Measurements from ENCODE around the gene RNF10.

RNF10 gene

DNA sequence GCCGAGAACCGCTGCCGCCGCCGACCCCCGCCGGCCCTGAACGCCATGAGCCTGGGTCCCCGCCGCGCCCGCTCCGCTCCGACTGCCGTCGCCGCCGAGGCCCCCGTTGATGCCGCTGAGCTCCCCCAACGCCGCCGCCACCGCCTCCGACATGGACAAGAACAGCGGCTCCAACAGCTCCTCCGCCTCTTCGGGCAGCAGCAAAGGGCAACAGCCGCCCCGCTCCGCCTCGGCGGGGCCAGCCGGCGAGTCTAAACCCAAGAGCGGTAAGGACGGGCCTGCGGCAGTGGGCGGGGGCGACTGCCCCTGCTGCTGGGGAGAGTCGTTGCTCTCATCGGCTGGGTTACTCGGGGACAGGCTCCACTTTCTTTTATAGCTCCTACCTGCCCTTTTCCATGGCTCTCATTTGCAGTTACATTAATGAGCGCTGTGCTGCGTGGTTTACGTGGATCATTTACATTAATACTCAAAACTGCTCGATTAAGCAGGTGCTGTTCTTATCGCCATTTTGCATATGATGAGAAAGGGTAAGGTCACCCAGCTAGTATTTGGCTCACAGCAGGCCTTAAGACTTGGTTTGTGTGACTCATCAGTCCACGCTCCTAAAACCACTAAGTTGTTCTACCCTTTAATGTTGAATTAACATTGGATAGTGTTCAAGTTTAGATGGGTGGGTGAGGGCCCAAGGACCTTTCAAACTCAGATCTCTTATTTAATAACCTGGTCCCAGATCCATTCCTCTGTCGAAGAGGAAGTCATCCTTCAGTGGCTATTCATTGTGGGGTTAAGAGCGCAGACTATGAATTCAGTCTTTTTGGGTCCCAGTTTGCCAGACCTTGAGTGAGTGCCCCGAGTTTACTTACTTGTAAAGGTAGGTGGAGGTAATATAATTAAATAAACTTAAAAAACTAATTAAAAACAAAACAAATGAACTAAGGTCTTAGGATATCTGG, 823 bp downstream of the RNF10 start:
- TF ChIP-seq, protein P1, sequence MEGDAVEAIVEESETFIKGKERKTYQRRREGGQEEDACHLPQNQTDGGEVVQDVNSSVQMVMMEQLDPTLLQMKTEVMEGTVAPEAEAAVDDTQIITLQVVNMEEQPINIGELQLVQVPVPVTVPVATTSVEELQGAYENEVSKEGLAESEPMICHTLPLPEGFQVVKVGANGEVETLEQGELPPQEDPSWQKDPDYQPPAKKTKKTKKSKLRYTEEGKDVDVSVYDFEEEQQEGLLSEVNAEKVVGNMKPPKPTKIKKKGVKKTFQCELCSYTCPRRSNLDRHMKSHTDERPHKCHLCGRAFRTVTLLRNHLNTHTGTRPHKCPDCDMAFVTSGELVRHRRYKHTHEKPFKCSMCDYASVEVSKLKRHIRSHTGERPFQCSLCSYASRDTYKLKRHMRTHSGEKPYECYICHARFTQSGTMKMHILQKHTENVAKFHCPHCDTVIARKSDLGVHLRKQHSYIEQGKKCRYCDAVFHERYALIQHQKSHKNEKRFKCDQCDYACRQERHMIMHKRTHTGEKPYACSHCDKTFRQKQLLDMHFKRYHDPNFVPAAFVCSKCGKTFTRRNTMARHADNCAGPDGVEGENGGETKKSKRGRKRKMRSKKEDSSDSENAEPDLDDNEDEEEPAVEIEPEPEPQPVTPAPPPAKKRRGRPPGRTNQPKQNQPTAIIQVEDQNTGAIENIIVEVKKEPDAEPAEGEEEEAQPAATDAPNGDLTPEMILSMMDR (IDR thresholded peaks at IDR 0.05; ENCODE audit: low read depth, low read length), result peak; percentile 1
- TF ChIP-seq MYC (IDR thresholded peaks at IDR 0.05; ENCODE audit: low read depth, low read length), result no peak
- peak overlapping the region; percentile 88 for H3K4me3 ChIP-seq (ENCODE audit: low read depth, low read length)
- DNase-seq (ENCODE audit: low read depth), result peak; percentile 86

DNA sequence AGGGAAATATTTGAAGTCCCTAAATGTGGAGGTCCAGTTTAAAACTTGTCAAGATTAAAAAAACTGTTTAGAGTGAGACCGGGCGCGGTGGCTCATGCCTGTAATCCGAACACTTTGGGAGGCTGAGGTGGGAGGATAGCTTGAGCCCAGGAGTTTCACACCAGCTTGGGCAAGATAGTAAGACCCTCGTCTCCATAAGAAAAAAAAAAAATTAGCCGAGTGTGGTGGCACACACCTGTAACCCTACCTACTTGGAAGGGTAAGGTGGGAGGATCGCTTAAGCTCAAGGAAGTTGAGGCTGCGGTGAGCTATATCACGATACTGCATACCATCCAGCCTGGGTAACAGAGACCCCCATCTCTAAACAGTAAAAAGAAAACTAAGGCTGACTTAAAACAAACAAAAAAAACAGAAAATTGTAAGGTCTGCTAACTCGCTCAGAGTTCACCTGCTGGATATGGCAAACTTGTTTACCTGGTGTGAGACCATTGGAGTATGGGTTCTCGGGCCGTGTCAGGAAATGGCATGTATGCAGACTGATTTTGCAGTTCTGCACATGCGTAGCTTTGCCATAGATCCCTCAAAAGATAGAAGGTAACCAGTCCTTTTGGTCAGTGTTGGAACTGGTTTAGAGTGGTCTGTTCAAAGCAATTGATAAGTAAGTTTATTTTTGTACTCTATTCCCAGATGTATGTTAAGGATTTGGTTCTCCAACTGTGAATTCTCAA, 2.1 kb downstream of the RNF10 start:
- H3K4me3 ChIP-seq (ENCODE audit: low read depth, low read length), result peak overlapping the region; percentile 88
- TF ChIP-seq, protein P2, sequence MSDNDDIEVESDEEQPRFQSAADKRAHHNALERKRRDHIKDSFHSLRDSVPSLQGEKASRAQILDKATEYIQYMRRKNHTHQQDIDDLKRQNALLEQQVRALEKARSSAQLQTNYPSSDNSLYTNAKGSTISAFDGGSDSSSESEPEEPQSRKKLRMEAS (IDR thresholded peaks at IDR 0.05; ENCODE audit: low read depth, low read length), result no peak
- TF ChIP-seq, protein P1 (IDR thresholded peaks at IDR 0.05; ENCODE audit: low read depth, low read length), result no peak
- TF ChIP-seq MYC (IDR thresholded peaks at IDR 0.05; ENCODE audit: low read depth, low read length) (no peak), POLR2A (IDR thresholded peaks at IDR 0.05; ENCODE audit: extremely low read depth, insufficient read length) (no peak)
- DNase-seq (ENCODE audit: low read depth), result no peak

DNA sequence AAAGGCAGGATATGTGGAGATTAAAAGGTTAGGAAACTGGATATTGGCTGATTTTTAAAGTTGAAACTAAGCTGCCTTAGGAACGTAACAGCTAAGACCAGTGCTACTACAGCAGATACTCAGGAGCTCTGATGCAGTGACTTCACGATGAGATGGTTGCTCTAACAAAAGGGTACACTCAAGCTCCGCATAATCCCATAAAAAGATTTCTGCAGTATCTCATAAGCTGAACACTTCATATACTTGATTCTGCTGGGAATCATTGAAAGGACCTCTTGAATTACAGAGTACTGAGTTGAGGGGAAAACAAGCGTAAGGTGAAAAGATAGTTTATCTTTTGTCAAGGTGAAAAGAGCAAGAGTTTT, 3.7 kb downstream of the RNF10 start:
- no peak for DNase-seq (ENCODE audit: low read depth)
- H3K4me3 ChIP-seq (ENCODE audit: low read depth, low read length), result peak overlapping the region; percentile 35
- TF ChIP-seq MYC (IDR thresholded peaks at IDR 0.05; ENCODE audit: low read depth, low read length), result no peak
- TF ChIP-seq, protein P2 (IDR thresholded peaks at IDR 0.05; ENCODE audit: low read depth, low read length), result no peak

DNA sequence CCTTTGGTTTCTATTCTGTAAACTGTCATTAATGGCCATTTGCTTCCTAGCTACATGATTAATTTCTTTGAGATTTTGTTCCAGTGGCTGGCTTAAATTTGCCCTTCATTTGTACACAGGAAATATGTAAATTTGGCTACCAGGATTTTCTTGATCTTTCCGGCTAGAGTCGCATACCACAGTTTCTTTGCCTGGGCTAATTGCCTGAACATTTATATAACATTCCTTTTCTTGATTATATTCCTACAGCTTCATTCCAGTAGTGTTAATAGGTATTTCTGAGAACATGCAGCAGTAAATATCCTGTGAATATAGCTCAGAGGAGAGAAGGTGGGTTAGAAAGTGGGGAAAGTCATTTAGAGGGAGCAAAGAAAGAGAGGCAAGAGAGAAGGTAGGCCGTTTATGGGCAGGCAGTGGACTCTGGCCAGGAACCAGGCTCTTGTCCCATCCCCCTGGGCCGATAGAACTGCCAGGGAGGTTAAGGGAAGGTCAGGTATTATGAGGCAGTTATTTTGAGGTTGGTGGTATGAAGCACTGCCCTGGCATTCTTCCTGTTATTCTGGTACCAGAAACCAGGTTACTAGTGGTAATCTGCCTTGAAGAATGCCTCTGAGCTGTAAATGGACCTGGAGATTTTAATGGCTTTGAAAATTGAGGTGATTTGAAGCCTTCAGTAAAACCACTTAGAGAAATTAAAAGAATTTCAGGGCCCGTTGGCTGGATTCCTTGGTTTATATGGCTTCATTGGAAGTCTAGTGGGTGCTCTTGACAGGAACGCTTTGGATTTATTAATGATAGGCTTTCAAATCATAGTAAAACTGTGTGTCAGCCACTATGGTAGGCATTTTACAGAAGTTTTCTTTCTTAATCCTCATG, 4.4 kb downstream of the RNF10 start:
- DNase-seq (ENCODE audit: low read depth), result peak; percentile 34
- peak overlapping the region; percentile 35 for H3K4me3 ChIP-seq (ENCODE audit: low read depth, low read length)
- TF ChIP-seq, protein P2 (IDR thresholded peaks at IDR 0.05; ENCODE audit: low read depth, low read length), result no peak
- TF ChIP-seq MYC (IDR thresholded peaks at IDR 0.05; ENCODE audit: low read depth, low read length) (no peak), POLR2A (IDR thresholded peaks at IDR 0.05; ENCODE audit: extremely low read depth, insufficient read length) (no peak)
- TF ChIP-seq, protein P1 (IDR thresholded peaks at IDR 0.05; ENCODE audit: low read depth, low read length), result no peak

DNA sequence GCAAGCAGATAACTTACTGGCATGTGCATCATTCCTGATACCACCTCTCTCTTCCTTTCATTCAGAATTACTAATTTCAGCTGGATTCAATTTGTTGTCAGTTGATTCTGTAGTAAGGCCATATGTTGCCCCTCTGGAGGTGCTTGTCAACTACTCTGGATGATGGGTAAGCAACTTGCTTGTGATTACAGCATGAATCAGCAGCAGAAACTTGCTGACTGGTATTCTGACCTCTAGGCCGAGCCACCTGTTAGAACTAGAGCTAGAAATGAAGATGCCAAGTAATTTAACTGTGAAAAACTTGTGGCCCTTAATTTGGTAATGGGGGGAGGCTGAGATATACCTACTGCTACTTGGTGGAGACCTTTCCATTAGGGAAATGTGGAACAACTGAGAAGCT, 5.1 kb downstream of the RNF10 start:
- TF ChIP-seq, protein P2 (IDR thresholded peaks at IDR 0.05; ENCODE audit: low read depth, low read length), result no peak
- TF ChIP-seq POLR2A (IDR thresholded peaks at IDR 0.05; ENCODE audit: extremely low read depth, insufficient read length) (no peak), MYC (IDR thresholded peaks at IDR 0.05; ENCODE audit: low read depth, low read length) (no peak)
- TF ChIP-seq, protein P1 (IDR thresholded peaks at IDR 0.05; ENCODE audit: low read depth, low read length), result no peak
- H3K4me3 ChIP-seq (ENCODE audit: low read depth, low read length), result no peak overlapping the region
- DNase-seq (ENCODE audit: low read depth), result no peak

Measured in NB4 (cell line).